GM19240 (cell line): ENCODE measurements around the gene PAK1.
A peak's percentile ranks its signal among the peaks of the same experiment; 100 is the strongest.

ENCODE experiments used
- DNase-seq: peaks from one replicate; pipeline ENCODE4 v3.0.0; 2011; ENCODE audit warnings: low spot score; ENCODE audit not compliant: insufficient read length

Gene PAK1

DNA sequence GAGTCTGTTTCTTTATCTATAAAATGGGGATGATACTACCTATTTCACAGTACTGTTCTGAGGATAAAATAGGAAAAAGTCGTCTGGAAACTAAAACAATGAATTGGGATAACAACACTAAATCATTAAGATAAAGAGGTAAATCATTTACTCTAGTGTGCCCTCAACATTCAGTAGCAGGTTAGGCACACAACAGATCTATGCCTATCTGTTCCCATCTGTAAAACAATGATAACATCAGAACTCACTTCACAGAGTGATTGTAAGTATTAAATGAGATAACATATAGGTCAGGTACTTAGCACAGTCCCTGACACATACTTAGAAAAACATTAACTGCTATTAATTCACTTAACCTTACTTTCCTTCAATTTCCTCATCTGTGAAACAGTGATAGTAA is 36.9 kb downstream of the PAK1 start:
- DNase-seq = no peak

DNA sequence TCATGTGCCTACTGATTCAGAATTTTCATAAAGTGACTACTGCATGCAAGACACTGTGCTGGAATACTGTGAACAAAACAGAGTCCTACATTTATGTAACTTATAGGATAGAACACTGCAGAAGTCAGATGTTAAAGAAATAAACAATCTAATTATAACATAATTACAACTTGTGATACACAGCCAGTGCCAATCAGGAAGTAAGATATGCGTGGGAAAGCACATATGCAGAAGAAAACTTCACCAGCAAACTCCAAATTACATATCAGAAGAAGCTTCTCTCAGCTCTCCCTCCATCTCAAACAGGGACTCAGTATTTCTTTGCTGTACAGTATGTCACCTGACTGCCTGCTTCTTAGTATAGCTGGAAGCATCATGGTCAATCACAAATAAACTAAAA is 37.4 kb downstream of the PAK1 start:
- no peak for DNase-seq

DNA sequence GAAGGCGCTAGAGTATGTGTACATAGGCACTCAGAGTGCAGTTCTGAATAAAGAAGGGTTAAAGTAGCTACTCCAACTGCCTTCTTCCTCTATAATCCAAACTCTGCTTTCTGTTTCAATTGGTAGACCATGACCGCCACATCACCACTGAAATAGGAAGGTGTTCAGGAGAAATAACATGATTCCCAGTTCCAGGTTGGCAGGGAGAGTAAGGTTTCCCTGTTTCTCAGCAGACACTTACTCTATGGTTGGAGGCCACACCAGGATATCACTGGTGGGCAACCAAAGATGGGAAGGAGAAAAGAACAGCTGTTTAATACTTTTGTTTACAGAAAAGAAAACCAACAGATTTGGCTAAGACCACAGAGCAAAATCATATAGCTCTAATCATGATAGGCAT is 37.9 kb downstream of the PAK1 start:
- DNase-seq = no peak

DNA sequence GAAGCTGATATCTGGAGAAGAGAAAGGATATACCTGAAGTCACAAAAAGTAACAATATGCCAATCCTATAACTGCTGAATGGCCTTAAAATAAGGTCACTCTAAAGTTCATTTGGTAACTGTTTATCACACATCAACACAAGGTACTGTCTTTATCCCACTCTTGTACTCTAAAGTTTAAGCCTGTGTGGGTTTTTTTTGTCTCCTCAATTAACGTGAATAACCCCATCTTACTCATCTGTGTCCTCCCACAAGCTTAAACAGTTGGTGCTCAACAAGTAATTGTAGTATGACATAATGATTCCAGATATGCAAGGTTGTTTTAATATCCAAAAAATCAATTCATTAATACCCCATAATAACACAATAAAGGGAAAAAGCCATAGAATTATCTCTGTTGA is 42.1 kb downstream of the PAK1 start:
- no peak for DNase-seq

DNA sequence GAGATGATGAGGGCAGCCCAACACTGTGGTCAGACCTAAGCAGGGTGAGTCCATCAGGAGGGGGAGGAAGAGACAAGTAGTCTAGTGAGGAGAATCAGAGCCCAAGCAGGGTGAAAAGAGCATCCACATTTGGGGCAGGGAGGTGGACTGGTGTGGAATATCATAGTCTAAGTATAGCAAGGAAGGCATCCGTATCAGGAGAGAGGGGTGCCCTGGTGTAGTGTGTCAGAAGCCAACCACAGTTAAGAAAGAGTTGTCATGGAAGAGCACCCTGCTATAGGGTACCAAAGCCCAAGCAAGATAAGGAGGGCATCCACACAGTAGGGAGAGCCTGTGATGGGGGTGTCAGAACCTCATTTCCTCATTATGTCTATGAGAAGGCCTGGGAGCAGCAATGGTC is 45.3 kb downstream of the PAK1 start:
- DNase-seq = no peak

DNA sequence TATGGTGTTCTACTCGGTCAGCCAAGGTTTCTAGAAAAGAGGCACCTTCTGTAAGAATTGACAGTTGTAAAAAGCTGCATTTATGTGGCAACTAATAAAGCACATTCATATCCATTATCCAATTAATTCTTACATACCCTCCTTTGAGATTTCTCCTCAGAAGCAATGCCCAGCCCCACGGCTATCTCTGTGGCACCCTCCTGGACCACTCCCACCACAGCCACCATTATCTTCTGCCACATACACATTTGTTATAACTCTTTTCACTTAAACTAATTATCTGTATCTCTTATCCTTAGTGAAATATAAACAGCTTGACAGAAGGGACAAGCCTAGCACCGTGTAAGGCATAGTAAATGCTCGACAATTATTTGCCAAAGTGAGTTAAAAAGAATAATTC is 48.5 kb downstream of the PAK1 start:
- no peak for DNase-seq

DNA sequence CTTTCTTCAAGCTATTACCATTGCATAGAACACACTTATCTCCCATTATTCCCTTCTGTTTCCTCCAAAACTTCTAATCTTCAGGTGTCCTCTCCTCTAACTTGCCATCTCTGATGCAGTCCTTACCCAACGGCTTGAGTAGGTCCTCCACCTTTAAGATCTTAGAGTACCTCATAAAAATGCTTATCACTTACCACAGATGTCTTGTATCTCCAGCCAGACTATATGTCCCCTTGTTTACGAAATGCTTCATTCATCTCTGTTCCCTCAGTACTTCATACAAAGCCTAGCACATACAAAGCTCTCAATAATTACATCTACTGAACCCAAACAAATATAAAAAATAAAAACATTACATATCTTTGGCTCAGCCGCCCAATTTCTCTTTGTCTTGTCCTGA is 49.2 kb downstream of the PAK1 start:
- no peak for DNase-seq

DNA sequence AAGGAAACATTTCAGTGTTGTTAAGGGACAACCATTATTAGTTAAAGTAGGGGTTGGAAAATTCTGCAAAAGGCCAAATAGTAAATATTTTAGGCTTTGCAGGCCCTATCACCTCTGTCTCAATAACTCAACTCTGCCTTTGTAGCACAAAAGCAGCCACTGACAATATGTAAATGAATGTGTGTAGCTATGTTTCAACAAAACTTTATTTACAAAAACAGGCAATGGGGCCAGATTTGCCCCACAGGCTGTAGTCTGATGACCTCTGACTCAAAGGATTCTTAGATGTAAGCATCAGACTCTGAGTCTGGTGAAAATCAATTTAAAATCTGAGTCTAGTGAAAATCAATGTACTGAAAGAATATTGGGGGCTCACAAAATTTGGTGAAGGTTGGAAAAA is 50.3 kb downstream of the PAK1 start:
- no peak for DNase-seq

DNA sequence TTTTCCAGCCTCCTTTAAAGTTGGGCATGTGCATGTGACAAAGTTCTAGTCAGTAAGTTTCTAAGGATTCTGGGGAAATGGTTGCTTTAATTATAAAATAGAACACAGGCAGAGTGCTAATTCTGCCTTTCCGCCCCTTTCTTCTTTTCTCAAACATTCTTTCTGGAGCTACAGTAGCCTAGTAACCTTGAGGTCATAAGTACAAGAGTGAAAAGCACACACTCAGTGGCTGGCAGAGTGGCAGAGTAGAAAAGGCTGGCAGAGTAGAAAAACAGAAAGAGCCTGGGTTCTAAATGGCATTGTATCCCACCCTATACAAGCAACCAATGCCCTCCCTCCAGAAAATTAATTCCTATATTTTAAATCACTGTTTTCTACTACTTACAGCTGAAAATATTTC is 51.2 kb downstream of the PAK1 start:
- no peak for DNase-seq

DNA sequence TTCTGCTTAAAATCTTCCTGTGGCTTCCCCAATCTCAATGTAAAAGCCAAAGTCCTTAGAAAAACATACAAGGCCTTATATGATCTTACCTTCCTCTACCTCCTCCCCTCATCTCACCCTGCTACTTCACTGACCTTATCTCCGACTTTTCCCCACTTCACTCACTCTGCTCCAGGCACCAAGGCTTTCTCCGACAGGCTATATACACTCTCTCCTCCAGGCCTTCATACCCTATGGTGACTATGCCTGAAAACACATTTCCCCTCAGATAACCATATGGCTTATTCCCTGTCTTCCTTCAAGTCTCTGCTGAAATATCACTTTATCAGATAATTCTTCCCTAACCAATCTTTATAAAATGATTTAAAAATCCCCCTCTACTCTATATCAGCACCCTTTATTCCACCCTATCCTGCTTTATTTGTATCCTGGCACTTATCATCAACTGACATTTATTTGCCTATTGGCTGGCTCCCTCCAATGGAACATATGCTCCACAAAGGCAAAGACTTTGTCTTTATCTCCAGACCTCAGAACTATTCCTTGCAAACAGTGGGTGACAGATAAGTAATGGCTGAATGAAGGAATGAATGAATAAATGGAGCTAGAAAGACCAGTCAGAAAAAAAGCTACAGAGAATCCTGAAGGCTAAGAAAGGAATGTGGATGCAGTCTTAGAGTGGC is 52.7 kb downstream of the PAK1 start:
- no peak for DNase-seq

DNA sequence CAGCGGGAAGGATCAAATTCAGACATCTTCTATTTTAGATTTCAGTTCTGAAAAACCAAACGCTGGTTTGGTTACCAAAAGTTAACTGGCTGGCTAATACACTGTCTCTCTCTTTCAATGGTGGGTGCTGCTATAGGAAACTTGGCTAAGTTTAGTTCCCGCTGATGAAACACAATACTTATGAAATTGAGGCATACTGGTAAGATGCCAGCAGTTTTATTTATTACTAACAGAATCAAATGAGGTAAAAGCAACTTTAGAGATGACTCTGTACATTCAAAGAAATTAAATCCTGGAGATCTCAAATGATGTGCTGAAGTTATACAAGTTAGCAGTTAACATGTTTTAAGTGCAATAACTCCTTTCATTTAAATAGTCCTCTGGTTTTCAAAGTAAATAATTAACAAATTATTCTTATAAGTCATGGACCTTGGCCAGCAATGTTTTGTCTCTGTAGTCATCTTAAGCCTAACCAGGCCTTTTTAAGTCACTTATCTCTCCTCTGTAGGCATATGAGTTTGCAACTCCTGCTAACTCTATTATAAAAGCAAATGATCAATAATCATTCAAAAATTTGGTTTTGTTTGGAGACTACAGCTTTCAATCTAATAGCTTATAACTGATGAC is 54.8 kb downstream of the PAK1 start:
- DNase-seq = no peak

DNA sequence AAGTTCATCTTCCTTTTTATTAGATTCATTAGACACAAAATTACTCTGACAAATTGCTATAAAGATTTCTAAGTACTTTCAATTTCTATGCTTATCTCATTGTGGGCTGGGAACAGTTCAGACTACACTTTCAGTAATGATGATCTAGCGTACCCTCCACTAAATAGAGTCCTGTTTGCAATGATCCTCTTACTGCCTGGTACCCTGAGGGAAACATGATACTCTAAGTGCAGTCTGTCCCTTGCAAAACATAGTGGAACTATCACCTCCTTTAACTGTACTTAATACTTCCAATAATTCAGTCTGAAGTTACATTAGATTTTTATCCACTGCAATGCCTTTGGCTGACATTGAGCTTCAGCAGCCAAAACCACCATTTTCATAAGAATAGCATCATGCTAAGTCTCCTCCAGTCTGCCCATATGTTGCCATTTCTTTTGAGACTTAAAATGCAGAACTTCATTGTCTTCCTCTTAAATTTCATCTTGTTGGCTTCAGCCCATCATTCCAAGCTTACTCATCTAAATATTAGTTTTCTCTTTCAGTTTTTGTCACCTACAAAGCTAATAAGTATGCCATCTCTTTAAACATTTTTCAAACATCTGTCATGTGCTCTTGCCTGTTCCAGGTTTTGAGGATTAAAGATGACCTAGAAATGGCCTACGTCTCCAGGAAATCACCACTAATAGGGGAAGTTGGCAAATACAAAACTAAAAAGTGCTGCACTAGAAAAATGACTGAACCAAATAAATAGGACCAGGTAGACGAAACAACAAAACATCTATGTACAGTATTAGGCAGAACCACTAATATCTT is 55.5 kb downstream of the PAK1 start:
- no peak for DNase-seq

DNA sequence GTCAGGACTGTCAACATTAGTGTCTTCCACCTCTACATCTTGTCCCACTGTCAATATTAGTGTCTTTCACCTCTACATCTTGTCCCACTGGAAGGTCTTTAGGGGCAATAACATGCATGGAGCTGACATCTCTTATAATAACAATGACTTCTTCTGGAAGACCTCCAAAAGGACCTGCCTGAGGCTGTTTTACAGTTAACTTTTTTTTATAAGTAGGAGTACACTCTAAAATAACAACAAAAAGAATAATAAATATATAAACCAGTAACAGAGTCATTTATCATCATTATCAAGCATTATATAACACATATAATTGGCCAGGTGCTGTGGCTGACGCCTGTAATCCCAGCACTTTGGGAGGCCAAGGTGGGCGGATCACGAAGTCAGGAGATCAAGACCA is 57.5 kb downstream of the PAK1 start:
- no peak for DNase-seq

DNA sequence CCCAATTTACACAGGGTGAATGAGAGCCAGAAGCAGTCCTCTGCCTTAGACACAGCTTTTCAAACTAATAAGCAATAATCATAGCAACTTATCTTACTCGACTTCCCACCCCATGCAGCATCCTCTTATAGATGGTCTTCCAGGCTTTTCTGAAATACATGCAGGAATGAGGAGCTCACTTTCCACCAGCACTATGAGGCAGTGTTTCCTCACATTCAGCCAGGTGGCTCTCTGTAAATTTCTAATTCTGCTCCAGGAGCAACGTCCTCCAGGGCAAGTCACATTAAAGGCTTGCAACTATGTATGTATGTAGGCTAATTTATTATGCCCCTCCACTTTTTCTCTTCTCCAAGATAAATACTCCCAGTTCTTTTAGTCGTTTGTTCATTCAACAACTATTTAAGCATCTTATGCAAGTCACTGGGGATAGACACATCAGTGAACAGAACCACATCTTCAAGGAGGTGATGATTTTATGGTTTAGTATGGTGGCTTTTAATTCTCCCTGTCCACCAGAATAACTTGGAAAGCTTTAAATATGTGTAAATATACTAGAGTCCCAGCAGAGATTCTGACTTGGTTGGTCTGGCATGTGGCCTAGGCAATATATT is 59.9 kb downstream of the PAK1 start:
- DNase-seq = no peak

DNA sequence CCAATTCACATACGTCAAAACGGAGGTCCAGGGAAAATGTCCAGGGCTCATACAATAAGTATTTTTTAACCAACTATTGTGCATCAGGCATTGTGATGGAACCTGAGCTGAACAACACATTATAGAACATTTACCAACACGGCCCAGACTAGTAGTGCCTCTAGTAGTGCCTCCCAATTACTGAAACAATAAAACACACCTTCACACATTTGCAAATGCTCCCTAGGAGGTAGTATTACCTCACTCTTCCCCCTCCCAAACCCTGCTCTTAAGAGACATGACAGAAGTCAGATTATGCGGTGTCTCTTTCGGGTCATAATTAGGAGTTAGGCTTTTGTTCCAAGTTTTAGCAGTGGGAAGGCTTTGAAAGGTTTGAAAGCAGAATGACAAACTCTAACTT is 61.1 kb downstream of the PAK1 start:
- no peak for DNase-seq

DNA sequence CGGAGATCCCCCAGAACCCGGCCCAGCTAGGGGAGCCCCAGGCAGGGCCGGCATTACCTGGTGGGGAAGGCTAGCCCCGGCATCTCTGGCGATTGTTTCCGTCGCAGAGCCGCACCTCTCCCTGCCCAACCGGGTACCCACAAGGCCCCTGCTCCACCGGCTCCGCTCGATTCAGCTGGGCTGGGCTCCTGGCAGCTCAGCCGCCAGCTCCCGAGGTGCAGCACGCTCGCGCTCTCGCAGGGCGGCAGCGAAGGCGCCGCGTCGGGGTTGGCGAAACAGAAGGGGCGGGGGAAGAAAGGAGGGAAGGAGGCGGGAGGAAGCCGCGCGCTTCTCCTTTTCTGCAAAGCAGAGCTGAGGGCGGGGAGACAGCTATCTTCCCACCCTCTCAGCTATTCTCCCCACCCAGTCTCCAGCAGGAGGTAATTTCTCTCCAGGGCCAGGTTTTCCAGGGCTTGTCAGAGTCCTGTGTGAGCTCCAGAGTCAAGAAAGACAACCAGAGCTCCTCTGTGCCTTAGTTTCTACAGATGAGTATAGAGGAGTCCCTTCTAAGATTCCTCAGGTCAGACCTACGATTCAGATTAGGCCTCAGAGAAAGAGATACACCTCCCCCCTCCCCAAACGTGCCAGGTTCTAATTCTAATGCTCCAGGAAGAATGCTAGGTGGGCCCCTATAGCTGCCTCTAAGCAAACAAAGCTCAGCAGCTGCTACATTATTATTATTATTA is 62.0 kb downstream of the PAK1 start:
- peak; percentile 45 for DNase-seq

DNA sequence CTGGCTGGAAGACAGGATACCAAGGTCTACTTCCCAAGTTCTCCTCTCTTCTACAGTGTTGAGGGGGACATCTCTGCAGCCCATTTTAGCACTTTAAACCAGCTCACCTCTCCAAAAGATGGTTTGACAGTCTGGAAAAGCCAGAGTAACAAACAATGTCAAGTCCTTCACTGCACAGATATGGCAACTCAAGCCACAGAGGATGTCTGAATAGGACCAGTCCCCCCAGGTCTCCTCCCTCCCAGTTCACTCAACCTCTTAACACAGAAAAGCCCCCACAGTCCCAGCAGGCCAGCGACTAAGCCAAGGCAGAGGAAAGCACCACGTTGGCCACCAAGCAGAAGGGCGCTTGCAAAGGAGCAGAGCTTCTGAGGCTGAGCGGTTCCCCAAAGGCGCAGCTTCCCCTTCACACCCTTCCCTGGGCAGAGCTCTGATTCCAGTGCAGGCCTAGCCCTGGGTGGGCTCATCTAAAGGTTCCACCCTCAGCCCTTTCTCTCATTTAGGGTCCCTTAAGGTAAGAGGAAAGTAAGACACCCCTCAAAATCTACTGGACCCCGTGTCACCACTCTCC is 62.7 kb downstream of the PAK1 start:
- DNase-seq = no peak

DNA sequence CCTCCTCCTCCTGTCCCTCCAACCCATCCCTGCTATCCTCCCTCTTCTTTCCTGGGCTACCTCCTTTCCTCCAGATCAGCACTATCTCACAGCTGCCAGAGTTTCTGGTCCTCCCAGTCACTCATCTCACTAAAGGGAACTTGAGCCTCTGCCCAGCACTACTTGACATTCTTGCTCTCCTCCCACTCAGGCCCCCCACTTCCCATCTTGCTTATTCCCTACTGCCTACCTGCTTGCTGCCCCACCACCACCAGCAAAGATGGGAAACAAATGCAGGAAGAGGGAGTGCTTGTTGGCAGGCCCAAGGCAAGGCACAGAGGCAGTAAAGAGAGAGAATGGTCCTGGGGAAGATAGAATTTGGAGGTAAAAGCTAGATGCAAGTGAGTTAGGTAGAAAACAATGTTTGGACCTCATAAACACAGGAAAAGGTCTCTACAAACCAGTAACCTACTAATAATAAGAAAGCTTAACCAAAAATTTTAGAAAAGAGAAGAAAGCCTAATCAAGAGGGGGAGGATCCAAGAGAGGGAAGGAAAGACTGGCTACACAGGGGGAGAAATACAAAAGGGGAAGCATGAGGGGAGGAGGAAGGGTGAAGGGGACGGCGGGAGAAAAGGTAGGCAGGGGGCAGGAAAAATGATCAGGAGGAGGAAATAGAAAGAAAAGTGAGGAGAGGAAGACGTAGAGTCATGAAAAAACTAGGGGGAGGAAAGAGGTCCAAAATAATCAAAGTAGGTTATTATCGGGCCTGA is 63.6 kb downstream of the PAK1 start:
- DNase-seq = no peak

DNA sequence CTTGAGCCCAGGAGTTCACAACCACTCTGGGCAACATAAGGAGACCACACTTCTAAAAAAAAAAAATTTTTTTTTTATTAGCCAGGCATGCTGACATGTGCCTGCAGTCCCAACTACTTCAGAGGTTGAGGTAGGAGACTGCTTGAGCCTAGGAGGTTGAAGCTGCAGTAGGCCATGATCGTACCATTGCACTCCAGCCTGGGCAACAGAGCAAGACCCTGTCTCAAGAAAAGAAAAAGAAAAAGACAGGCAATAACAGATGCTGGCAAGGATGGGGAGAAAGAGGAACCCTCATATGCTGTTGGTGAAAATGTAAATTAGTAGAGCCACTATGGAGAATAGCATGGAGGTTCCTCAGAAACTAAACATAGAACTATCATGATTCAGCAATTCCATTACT is 64.8 kb downstream of the PAK1 start:
- DNase-seq = no peak

DNA sequence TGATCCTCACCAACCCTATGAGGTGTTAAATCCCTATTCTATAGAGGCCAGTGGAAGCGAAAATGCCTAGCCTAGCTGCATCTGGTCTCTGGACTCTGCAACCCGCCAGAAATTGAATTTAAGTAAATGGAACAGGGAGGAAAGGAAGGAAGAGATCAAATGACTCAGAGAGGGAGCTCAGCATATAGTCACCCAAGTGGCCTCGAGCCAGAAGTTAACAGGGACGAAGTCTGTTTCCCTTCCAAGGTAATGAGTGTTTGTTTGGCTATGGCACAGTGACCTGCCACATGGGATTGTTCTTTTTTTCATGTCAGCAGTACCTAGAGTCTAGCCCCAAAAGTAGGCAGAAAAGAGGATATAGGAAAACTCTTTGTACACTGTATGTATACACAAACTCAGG is 66.3 kb downstream of the PAK1 start:
- no peak for DNase-seq

DNA sequence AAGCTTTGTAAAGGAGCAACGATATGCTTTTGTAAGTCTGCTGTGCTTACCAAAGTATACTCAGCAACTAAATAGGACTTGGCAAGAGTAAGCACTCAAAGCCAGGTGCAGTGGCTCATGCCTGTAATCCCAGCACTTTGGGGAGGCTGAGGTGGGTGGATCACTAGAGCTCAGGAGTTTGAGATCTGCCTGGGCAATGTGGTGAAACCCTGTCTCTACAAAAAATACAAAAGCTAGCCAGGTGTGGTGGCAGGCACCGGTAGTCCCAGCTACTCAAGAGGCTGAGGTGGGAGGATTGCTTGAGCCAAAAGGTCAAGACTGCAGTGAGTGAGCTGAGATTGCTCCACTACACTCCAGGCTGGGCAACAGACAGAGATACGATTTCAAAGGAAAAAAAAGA is 67.5 kb downstream of the PAK1 start:
- no peak for DNase-seq
